ENCODE measurements around the gene SHH. TPM values are rescaled to one million over a fixed set of nuclear protein-coding genes. Genes with fewer than 3 reads are reported as not detected.

SHH gene
- total RNA-seq, 1 donor from 2014 or later = 7.3 TPM

DNA sequence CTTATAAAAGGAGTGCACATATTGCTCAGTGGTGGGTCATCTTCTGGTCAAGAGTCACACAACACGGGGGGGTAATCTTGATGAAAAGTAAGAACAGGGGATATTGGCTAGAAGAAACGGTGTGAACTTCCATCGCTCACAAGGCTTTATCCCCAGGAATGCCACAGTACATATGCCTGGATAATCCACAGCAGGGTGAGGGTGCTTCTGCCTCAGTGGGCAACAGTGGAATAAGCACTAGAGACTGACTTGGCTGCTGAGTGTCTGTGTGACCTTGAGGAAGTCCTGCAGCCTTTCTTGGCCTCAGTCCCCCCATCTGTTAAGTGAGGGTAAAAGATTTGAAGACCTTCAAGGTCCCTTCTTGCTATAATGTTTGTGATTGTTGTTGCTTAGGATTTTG, 44.9 kb upstream of the SHH start:
- Histone ChIP-seq H3K27ac (no peak overlapping the region), H3K9me3 (peaks cover 4% of the 10 kb centered on the region), H3K4me3 (no peak overlapping the region), H3K27me3 (ENCODE audit: low read depth) (no peaks in the 10 kb centered on the region), H3K4me1 (peaks cover 12% of the 10 kb centered on the region), H3K36me3 (no peaks in the 10 kb centered on the region)
- ATAC-seq = no peak
- TF ChIP-seq, protein P1, sequence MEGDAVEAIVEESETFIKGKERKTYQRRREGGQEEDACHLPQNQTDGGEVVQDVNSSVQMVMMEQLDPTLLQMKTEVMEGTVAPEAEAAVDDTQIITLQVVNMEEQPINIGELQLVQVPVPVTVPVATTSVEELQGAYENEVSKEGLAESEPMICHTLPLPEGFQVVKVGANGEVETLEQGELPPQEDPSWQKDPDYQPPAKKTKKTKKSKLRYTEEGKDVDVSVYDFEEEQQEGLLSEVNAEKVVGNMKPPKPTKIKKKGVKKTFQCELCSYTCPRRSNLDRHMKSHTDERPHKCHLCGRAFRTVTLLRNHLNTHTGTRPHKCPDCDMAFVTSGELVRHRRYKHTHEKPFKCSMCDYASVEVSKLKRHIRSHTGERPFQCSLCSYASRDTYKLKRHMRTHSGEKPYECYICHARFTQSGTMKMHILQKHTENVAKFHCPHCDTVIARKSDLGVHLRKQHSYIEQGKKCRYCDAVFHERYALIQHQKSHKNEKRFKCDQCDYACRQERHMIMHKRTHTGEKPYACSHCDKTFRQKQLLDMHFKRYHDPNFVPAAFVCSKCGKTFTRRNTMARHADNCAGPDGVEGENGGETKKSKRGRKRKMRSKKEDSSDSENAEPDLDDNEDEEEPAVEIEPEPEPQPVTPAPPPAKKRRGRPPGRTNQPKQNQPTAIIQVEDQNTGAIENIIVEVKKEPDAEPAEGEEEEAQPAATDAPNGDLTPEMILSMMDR (IDR thresholded peaks at IDR 0.05) = no peak
- DNase-seq = no peak
- intact Hi-C loops (cut with DNase I) = no loop called here

DNA sequence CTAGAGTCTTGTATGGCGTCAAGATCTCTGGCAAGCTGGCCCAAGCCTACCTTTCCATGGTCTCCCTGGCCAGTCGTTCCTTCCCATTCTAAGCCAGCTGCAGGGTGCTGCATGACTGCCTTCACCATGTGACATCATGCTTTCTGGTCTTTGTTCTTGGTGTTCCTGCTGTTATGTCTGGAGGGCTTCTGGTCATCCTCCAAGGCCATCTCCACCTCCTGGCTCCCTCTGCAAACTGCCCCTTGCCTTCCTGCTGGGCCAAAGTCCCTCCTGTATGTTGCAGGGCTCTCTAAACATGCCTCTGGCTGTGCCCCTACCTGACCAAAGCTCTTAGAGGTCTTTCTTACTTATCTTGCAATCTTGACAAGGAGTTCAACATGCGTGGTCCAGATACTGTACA, 44.4 kb upstream of the SHH start:
- no peak for ATAC-seq
- TF ChIP-seq, protein P1 (IDR thresholded peaks at IDR 0.05) = no peak
- Histone ChIP-seq H3K4me3 (no peak overlapping the region), H3K9me3 (peaks cover 4% of the 10 kb centered on the region), H3K27me3 (ENCODE audit: low read depth) (no peaks in the 10 kb centered on the region), H3K4me1 (peaks cover 11% of the 10 kb centered on the region), H3K27ac (no peak overlapping the region), H3K36me3 (no peaks in the 10 kb centered on the region)
- DNase-seq = no peak
- intact Hi-C loops (cut with DNase I) = no loop called here

DNA sequence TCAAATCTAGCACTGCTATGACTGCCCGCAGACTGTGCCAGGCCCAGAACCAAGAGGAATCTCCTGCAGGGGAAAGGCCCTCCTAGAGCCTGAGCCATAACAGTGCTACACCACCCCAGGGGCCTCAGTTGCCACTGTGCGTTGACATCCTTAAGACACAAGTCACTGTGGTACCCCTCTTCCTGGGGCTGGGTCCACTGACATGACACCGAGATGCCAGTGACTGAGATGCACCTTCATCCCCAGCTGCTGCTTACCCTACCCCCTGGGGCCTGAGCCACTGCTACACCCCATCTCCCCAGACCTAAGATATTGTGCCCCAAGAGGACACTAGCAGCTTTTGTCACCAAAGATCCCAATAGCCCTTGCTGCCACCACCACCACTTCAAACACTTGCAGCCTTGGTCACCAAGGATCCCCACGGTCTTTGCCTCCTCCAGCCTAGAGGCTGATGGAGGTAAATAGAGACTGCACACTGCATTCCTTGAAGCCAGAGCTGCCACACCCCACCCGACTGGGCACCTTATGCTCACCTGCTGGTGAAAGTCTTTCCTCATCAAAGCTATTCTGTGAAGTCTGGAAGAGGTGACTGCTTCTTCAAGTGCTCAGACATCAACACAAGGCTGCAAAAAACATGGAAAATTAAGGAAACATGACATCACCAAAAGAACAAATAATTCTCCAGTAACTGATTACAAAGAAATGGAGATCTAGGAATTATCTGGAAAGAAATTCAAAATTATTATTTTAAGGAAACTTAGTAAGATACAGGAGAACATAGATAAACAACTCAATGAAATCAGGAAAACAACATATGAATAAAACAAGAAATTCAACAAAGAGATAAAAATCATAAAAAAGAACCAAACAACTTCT, 40.4 kb upstream of the SHH start:
- no peak for ATAC-seq
- no peak overlapping the region for H3K27ac ChIP-seq
- H3K36me3 ChIP-seq = no peaks in the 10 kb centered on the region
- peaks cover 4% of the 10 kb centered on the region for H3K9me3 ChIP-seq
- no peak for DNase-seq
- H3K27me3 ChIP-seq (ENCODE audit: low read depth) = no peaks in the 10 kb centered on the region
- TF ChIP-seq, protein P1 (IDR thresholded peaks at IDR 0.05) = no peak
- intact Hi-C loops (cut with DNase I) = no loop called here
- no peaks in the 10 kb centered on the region for H3K4me1 ChIP-seq
- no peak overlapping the region for H3K4me3 ChIP-seq

DNA sequence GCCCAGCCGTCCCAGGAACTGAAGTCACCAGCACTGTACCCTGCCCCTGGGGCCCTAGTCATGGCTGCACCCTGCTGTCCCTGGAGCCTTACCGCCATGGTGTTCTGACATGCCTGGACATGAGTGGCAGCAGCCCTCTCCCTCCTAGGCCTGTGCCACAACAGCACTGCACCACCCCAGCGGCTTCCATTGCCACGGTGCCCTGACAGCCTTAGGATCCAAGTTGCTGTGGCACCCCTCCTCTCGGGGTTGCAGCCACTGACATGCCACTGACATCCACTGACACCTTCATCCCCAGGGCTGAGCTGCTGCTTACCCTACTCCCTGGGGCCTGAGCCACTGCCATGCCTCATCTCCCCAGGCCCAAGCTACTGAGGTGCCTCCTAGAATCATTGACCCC, 39.6 kb upstream of the SHH start:
- intact Hi-C loops (cut with DNase I) = no loop called here
- Histone ChIP-seq H3K27ac (no peak overlapping the region), H3K9me3 (peaks cover 4% of the 10 kb centered on the region), H3K36me3 (no peaks in the 10 kb centered on the region), H3K4me1 (no peaks in the 10 kb centered on the region), H3K4me3 (no peak overlapping the region), H3K27me3 (ENCODE audit: low read depth) (no peaks in the 10 kb centered on the region)
- TF ChIP-seq, protein P1 (IDR thresholded peaks at IDR 0.05) = no peak
- DNase-seq (no peak), ATAC-seq (no peak)

DNA sequence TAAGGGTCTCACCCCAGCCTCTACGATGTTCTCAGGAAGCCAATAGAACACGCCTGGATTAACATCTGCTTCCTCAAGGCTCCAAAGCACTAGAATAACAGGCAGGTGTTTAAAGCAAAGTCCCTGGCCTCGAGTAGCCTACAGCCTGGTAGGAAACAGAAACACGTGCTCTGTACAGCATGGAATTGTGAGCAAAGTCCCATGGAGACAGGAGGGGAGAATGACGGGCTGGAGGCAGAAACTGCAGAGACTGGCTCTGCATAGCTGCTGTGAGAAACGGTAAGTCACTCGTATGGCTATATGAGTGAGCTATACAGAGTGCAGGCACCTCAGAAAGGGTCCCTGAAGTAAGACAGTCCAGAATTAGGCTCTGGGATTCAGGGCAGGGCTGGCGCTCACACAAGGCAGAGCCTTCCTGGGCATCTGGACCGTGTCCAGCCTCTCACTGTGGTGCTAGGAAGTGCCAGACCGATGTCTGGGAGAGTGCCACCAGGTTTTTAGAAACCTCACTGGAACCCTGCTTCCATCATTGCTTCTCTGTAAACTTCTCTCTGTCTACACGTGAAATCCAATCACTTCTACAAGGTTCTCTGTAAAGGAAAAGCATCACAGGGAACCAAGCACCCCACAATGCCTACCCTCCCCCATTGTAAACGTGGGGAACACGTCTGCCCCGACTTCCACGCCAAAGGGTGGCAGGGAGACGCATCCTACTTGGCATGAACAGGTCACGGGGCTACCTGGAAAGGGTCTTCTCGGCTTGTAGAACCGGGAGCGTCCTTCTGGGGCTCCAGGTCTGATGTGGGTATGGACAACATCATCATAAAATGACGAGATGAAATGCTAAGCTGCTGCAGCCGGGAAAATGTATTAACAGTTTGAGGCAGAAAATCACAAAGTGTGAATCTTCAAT, 38.8 kb upstream of the SHH start:
- no peak for DNase-seq
- H3K9me3 ChIP-seq = peaks cover 4% of the 10 kb centered on the region
- no peaks in the 10 kb centered on the region for H3K36me3 ChIP-seq
- H3K27me3 ChIP-seq (ENCODE audit: low read depth) = no peaks in the 10 kb centered on the region
- intact Hi-C loops (cut with DNase I) = no loop called here
- no peak overlapping the region for H3K27ac ChIP-seq
- TF ChIP-seq, protein P1 (IDR thresholded peaks at IDR 0.05) = no peak
- no peaks in the 10 kb centered on the region for H3K4me1 ChIP-seq
- ATAC-seq = peak in 1 of 2 donors; percentile 14
- H3K4me3 ChIP-seq = no peak overlapping the region
